ENCODE results near the gene CCDC197. TPM values are rescaled to one million over a fixed set of nuclear protein-coding genes. Genes with fewer than 3 reads are reported as not detected.
A peak's percentile ranks its signal among the peaks of the same experiment; 100 is the strongest.

CCDC197 gene
- total RNA-seq = not detected

GRCh38 chr14:93997082-93997481 is at the start of gene CCDC197:
CCDC197 (plus strand) TSS chr14:93997301; CDS start chr14:93998132, 831 bp downstream.
- no peak for DNase-seq

- no peak for DNase-seq
Observed at GRCh38 chr14:93949511-93950075, 47.5 kb upstream of the CCDC197 start.

- no peak for DNase-seq
Observed at GRCh38 chr14:93950948-93951634, 46.0 kb upstream of the CCDC197 start.

GRCh38 chr14:93951635-93952540 is 45.2 kb upstream of the CCDC197 start:
- DNase-seq = no peak

- DNase-seq = no peak
Observed at GRCh38 chr14:93952829-93953228, 44.3 kb upstream of the CCDC197 start.

DNA sequence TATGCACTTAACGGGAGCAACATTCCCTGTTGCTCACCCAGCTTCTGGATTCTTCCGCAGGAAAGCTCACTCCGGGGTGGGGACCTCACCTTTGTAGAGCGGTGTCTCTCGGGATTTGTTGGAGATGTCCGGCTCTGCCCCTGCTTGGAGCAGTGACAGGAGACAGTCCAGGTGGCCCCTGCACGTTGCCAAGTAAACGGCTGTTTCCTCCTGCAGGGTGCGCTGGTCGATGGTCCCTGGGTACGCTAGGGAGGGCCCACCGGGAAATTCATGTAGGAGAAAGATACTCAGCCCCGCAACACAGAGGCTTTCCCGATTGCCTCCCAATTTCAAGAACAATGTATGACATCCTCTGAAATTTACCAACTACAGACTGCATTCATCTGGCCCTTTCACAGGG is 43.8 kb upstream of the CCDC197 start:
- no peak for DNase-seq

- peak; percentile 80 for DNase-seq
Observed at GRCh38 chr14:93953739-93954515, 43.2 kb upstream of the CCDC197 start.

DNA sequence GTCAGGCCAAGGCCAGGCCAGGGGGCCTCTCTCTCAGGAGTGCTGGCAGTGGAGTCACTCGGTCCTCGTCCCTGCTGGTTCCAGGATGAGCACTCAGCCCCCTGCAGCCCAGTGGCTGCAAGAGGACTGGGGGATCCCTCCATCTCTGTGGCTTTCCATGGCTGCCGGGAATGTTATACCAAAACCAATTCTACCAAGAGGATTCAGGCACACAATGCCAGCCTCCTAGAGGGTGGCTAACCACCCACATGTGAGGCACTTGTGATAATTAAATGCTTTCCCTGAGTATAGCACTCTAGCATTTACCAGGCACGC is 42.6 kb upstream of the CCDC197 start:
- no peak for DNase-seq

DNA sequence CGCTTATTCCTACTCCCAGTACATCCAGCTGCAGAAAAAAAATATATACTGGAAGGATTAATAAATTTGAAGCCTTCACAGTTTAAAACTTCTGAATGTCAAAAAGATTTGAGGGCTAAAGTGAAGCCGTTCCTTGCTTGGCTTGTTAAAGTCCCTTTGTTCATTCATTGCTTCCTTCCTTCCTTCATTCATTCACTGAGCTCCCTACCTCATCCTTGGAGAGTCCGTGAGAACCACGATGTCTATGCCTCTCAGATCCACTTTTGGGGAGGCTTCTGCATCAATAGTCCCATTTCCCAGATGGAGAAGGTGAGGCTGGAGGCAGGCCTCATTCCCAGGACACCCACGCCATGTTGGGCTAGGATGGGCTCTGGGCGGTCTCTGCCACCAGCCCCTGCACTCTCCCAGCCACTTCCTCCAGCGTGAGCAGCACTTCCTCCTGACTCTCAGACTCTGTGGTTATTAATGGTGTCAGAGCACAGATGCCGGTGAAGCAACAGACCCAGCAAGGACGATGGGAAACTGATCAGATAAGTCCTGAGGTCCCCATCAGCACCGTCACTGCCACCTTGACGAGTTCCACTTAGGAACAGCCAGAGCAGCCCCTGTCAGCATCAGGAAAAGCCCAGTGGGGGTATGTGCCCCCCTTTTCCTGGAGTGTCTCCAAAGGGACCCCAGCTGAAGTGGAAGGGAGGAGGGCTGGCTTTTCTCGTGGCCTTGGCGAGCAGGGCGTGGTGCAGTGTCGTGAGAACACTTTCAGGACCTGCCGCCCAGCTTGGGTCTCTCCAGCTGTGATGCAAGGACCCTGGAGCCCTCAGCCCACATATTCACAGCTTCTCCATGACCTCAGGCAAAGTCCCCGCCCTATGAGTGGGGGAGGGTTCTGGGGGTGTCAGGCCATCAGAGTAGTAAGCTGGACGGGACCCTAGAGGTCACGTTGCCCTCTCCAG is 41.9 kb upstream of the CCDC197 start:
- DNase-seq = no peak

GRCh38 chr14:93955850-93956481 is 41.1 kb upstream of the CCDC197 start:
- DNase-seq = no peak

- peak; percentile 86 for DNase-seq
Observed at GRCh38 chr14:93956514-93957332, 40.4 kb upstream of the CCDC197 start.

DNA sequence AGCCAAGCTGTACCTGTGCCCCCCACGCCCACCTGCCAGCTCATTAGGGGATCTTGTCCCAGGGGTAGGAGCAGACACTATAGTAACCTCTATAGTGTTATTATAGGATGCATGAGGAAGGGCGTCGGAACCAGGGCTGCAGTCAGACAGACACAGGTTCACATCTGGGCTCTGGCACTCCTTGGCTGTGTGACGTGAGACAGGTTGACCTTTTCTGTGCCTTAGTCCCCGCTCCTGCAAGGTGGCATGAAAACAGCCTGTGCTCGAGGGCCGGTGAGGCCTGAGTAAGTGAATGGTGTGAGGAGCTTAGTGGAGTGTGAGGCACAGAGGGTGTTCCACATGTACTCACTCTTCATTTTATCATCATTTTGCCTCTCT is 39.8 kb upstream of the CCDC197 start:
- DNase-seq = no peak

- no peak for DNase-seq
Observed at GRCh38 chr14:93957751-93958566, 39.1 kb upstream of the CCDC197 start.

DNA sequence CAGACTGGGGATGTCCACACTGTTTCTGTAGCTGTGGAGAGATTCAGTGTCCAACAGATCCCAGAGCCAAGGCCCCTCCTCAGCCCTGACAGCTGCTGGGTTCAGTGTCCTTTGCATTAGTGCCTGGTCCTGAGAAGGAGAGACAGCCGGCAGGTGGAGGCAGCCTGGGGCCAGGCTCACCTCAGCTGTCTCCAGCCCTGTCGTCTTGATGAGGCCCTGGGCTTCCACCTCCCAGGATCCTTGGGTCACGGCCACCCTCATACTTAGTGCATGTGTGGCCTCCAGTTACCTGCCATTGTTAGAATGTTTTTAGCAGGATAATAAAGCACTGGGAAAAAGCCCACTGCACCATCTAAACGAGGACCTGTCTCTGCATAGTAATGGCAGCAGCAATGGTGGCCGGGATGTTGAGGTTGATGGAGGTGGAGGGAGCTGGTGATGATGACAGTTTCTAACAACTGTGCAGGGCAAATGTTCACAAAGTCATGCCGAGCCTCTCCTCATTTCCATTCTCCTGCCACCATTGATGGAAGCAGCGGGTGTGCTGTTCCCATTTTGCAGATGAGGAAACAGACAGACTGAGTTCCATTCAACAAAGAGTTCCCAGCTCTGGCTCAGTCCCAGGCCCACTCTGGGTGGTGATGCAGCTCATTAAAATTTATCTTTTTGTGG is 38.4 kb upstream of the CCDC197 start:
- DNase-seq = peak; percentile 72

- DNase-seq = no peak
Observed at GRCh38 chr14:93959239-93960107, 37.6 kb upstream of the CCDC197 start.

DNA sequence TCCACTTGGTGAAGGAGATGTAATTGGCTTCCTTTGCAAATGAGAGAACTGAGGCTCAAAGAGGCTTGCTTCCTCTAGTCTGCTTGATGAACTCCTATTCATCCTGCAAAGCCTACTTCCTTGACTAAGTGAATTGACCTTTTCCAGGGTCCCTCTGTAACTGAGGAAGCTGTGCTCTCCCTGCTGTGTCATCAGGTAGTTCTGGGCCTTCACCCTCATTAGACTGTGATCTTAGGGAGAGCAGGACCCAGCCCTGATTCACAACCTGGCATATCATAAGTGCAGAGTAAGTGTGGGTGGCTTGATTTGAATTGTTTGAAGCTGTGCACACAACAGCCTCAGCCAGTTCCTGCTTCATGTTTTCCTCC is 37.0 kb upstream of the CCDC197 start:
- no peak for DNase-seq

DNA sequence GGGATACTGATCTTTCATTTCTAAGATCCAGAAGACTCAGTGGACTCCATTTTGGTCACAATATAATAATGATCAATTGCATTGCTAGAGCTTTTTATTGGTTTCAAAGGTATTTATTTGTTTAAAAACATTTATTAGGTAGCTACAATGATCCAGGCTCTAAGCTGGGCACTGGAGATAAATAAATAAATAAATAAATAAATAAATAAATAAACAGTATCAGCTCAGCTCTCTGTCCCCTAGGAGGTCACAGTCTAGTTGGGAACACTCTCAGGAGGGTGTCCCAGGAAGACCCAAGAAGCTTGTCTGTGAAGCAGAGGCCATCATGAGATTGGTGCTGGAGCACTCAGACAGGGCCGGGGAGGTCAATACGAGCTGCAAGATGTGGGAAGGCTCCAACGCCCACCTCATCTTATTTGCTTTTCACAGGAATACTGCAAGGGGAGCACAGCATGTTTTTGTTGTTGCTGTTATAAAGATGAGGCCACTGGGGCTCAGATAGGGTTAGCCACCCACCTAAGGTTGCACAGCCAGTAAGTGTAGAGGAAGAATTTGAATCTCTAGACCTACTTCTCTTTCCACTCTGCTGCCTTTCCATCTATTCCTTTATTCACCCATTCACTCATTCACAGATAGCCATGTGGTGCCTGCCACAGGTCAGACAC is 36.2 kb upstream of the CCDC197 start:
- no peak for DNase-seq

Data from tongue (tissue), 2 donors.